Fibroblast of gingiva (primary cell): Measurements from ENCODE around the gene NHLRC2.
A peak's percentile ranks its signal among the peaks of the same experiment; 100 is the strongest.

Source experiments
- DNase-seq: peaks from one replicate; pipeline ENCODE4 v3.0.0-alpha.2; 2011; ENCODE audit warnings: low read depth

NHLRC2 gene

DNA sequence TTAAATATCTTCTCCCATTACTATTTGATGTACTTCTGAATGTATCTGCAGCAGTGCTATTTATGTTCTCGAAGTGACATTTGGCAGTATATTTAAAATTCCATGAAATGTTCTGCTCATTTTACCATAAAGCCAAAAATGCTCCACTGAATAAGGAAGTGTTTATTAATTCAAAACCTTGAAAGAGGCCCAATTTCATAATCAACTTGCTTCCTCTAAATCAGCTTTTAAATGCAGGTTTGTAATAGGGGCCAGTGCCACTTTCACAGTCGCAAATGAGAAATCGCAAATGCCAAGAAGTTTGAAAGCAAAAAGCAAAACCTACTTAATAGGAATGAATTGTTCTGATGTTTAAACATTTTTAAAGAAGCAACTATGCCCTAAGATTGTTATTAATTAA, 11.4 kb downstream of the NHLRC2 start:
- no peak for DNase-seq

DNA sequence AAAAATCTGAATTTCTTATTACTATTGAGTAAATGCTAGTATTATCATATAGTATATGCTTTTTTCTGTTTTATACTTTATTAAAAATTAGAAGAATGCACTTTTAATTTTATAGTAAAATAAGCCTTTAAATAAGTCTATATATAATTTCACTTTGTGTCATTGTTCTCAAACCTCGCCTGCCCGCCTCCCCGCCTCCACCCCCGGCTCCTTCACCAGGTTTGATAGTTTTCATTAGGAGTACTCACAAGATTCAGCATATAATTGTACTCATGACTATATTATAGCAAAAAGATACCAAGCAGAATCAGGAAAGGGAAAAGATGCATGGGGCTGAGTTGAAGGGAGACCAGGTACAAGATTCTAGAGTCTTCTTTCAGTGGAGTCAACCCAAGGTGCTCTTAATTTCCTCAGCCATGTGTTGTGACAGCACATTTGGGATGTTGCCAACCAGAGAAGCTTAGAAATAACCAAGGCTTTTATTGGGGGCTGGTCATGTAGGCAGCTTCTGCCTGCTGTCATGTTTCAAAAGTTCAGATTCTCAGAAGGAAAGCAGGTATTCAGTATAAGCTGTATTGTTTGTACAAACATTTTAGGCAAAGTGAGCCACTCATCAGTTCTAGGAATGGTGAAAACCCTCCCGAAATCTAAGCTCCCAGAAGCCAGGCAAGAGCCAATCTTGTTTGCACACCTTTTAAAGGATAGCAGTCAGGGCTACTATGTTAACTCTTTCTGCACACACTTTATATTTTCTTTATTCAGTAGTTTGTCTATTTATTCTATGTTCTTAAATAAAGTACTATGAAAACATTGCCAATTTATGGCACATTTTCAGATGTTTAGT, 12.3 kb downstream of the NHLRC2 start:
- DNase-seq, result no peak

DNA sequence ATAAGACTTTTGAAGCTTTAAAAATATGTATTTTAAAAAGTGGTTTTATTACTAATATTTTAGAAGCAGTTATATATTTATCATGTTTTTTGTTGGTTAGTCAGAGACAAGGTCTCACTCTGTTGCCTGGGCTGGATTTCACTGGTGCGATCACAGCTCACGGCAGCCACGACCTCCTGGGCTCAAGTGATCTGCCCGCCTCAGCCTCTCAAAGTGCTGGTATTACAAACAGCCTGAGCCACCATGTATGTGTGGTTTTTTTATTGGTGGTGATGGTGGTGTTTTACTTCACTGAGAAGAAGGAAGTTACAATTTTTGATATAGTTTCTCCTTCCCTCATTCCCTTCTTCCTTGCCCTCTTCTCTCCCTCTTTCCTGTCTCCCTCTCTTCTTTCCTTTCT, 13.4 kb downstream of the NHLRC2 start:
- no peak for DNase-seq

DNA sequence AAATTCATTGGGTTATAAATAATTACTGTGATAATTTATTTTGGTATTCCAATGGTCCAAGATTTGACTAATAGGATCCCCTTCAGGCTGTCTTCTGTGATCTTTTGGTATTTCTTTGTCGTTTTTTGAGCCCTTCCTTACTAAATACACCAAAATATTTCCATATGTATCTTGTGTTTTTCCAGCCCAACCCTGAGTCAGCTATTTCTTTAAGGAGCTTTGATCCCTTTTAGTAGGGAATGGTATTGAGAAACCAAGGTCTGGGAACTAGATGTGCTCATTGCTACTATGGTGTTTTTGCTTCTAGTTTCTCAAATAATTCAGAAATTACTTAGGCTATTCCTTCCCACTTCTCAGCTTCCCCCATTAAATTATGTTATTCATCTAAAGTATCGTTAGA, 15.3 kb downstream of the NHLRC2 start:
- DNase-seq, result peak; percentile 9

DNA sequence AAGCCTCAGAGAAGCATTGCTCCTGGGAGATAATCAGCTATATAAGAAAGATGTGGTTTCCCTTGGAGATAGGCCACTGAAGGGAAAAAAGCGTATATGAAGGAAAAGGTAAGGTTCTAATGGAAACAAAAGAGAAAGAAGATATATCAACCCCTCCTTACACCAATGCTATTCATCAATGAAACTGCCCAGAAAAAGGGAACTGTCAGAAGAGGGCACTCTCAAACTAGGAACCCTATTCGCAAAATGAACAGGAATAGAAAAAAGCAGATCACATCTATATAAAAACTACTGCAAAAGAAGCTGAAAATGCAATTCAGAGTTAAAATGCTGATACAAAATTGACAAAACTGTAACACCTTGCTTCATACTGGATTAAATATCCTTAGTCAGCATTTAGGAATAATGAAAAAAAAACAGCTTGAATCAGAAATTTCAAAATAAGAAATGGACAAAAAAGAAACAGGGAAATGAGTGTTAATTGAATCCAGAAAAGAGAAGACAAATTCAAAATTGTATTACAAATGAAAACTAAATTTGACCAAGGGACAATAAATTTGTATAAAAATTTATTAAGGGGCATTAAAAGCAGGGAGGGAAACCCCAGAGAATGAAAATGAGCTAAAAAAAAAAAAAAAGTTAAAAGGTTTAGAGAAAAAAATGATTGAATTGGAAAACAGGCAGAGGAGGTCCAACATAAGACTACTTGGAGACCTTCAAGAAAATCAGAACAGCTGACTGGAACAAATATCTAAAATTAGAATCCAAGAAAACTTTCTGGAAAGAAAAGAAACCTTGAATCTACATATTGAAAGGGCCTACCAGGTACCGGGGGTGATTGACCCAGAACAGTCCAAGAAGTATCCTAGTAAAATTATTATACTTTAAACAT, 17.9 kb downstream of the NHLRC2 start:
- DNase-seq, result no peak

DNA sequence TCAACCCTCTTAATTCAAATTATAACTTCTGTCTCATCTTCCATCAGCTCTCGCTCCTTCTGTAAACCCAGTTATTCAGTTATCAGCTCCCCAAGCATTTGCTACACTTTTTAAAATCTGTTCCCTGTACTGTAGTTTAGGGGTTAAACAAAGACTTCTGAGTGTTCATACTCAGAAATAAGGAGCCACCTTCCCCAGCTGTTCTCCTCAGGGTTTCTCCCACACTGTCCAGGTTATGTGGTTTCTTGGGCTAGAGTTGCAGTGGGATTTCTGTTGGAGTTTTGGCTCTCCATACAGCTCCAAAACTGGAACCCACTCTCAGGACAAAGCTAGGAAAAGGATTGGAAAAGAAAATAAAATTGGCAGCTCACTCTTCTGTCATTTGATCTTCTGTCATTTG, 20.8 kb downstream of the NHLRC2 start:
- no peak for DNase-seq

DNA sequence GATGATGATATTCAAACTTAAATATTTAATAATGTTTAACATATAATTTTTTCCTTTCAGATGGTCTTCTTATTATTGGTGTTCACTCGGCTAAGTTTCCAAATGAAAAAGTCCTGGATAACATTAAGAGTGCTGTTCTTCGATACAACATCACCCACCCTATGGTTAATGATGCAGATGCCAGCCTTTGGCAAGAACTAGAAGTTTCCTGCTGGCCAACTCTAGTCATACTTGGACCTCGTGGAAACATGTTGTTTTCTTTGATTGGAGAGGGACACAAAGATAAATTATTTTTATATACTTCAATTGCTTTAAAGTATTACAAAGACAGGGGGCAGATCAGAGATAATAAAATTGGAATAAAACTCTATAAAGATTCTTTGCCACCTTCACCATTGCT, 22.0 kb downstream of the NHLRC2 start:
- DNase-seq, result no peak

DNA sequence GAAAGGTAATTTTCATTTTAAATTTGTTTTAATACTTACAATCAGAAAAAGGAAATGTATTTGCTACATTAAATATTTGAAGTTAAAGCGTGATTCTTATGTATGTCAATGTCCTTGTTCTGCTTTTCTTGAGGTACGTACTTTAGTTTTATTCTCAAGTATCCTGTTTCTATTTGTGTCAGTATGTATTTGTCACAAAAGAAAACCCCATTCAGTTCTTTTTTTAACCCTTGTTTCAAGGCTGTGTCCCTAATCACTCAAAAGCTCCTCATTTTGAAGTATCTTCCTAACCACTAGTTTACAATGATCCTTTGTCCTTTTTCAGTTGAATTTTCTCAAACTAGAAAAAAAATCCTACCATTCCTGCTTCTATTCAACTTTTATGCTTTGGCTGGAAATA, 25.2 kb downstream of the NHLRC2 start:
- DNase-seq, result no peak

DNA sequence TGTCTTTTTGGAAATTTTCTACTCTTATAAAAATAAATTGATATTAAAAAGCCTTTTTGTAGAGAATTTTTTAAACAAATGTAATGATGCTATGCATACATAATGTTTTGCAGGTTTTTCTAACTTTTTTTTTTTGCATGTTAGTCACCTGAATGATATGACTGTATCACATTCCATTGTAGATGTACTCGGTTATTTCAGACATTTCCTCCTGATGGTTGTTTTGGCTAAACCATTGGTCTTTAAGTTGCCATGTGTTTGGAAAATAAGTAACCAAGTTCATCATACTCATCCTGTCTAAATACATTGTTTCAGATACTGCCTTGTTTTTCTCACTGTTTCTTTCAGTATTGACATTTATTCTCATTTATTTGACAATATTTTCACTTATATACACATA, 25.8 kb downstream of the NHLRC2 start:
- DNase-seq, result no peak

DNA sequence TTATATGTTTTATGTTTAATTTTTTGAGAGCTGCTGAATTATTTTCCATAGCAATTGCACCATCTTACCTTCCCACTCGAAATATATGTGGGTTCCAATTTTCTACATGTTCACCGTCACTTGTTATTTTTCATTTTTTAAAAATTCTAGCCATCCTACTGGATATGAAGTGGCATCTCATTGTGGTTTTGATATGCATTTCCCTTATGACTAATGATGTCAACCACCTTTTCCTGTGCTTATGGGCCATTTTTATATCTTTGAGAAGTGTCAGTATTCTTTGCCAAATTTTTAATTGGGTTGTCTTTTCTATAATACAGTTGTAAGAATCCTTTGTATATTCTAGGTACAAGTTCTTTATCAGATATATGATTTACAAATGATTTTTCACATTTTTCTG, 27.8 kb downstream of the NHLRC2 start:
- DNase-seq, result no peak

DNA sequence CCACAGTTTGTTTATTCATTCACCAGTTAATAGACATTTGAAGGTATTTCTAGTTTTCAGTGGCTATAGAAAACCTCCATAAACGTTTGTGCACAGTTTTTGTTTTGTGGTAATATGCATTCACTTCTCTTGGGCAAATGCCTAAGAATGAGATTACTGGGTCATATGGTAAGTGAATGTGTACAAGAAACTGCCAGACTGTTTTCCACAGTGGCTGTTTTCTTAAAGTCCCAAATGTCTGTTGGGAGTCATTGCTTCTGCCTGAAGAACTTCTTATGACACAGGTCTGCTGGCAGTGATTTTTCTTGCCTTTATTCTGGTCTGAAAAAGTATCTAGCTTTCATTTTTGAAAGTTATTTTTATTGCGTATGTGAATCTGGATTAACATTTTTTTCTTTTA, 35.5 kb downstream of the NHLRC2 start:
- no peak for DNase-seq

DNA sequence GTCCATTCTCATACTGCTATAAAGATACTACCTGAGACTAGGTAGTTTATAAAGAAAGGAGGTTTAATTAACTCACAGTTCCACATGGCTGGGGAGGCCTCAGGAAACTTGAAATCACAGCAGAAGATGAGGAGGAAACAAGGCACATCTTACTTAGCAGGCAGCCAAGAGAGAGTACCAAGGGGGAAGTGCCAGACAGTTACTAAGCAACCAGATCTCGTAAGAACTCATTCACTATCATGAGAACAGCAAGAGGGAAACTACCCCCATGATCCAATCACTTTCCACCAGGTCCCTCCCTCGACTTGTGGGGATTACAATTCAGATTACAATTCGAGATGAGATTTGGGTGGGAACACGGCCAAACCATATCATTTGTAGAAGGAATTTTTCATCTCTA, 36.3 kb downstream of the NHLRC2 start:
- peak; percentile 4 for DNase-seq

DNA sequence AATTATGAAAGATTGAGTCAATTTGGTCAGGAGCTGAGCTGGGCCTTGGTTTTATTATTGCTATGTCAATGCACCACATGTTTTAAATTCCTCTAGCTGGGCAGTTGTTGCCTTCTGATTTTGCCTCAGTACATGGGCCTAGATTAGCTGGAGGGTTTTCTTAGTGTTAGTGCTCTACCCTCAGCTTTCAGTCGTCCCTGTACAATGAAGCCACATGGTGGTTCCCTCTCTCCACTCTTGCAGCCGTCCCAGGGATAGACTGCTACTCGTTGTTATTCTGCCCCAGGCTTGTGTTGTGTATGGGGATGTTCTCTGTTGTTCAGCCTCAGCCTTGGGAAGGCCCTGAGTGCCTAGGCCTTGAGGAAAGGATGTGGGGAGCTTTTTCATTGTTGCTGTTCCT, 37.0 kb downstream of the NHLRC2 start:
- peak; percentile 4 for DNase-seq

DNA sequence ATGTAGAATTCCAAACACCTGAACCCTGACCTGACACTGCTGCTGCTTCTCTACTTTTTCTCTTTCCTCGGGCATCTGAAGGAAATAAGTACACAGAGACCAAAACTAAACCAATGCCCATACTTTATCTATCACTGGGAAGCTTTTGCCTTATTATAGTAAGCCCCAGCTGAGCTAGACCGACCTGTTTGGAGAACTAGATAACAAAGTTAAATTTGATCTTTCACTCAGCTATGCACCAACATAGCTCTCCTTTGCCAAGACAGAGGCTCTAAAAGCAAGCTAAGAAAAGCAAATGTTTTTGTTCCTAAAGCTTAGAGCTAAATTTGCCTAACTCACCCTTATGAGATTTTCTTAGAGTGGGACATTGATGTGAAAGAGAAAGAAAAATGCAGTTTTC, 39.1 kb downstream of the NHLRC2 start:
- DNase-seq, result no peak

DNA sequence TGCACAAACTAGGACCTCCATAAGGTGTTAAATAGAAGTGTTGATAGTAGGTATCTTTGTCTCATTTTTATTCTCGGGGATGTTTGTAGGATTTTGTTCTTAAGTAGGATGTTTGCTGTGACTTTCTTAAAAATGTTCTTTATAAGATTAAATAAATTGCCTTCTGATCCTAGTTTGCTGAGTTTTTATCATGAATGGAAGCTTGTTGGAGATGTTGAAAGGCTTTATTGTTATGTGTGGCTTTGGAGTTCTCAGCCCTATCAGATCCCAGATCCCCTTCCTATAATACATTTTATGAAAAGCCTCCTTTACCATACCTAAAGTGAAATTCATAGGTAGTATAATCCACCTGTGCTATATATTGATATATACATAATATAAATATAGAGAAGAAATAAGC, 40.1 kb downstream of the NHLRC2 start:
- DNase-seq, result no peak

DNA sequence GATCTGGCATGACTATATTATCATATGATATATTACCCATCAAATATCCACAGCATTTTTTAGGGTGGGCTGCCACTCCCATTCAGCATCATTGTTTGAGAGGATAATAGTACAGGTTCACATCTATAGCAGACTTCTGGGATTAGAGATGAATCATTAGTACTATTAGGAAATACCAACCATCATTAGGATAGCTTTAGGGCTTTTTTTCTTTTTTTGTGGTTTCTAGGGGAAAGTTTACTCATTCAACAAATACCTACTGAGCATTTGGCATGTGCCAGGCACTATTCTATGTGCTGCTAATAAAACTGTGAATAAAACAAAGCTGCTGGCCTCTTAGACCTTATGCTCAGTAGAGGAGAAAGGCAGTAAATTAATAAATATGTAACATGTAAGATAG, 40.6 kb downstream of the NHLRC2 start:
- DNase-seq, result peak; percentile 57

DNA sequence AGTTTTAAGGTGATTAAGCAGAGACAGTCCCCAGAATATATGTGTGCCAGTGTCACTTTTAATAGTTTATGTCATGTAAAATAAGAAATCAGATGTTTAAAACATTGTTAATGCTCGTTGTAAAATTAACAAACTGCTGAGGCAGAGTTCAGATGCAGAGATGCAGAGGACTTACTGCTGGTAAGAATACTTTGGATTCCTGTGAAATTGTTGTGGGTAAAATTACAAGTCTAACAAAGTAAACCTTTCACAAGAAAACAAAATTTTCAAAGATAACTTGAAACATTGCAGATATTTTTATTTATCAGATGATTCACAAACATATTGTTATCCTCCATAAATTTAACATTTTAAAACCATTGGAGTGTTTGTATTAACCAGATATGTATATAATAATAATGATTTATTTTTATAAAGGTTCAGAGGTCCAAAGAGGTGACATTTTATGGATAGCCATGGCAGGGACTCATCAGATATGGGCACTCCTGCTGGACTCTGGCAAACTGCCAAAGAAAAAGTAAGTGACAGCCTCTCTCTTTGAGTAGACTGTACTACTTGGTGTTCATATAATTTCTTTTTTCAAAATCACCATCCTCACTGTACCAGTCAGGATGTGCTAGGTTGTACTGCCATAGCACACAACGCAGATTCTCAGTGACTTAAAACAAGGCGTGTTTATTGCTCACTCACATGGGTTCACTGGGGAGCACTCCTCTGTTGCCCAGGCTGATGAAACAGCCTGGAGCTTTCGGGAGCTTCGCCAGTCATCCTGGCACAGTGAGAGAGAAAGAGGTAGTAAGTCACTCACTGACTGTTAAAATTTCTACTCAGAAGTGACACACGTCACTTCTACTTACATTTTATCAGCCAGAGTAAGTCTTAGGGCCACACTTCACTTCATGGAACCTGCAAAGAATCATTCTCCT, 43.5 kb downstream of the NHLRC2 start:
- DNase-seq, result no peak

DNA sequence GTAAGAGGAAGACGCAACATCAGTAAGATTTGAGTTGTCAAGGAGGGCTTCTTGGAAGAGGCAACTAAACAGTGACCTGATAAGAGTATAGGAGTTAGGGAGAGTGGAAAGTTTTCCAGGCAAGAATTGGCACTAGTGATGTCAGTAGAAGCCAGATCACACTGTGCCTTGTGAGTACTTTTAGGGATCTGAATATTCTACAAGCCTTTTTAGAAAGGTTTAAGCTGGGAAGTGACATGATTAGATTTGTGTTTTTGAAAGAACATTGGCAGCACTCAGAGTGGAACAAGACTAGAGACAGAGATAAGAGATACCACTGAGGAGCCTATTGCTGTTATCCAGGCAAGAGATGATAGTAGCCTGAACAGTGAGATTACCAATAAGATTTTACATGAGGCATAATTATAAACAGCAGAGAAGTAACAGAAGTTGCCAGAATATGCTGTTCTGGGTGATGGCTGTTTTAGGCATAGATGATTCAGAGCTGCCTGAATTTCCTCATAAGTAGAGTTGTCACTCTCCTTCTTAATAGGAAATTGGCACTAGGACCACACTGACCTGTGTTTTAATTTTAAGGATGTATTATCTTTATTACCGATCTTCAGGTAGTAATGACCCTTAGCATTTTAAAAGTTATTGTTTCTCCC, 45.6 kb downstream of the NHLRC2 start:
- DNase-seq, result peak; percentile 27

DNA sequence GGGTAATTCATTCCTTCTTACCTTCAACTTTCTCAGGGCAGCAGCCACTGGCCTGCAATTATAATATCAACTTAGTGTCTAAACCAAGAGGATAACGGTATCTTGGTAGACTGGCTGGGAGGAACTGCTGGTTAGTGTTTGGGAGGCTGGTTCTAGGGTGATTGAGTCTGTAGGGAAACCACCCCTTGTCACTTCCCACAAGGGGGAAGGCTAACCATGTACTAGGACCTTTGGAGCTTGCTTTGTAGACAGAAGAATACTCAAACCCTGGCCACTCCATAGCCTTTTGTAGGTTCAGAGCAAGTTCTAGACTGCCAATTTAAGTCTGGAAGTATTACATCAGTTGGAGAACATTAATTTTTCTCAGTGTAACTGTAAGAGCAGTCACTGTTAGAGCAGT, 51.3 kb downstream of the NHLRC2 start:
- no peak for DNase-seq

DNA sequence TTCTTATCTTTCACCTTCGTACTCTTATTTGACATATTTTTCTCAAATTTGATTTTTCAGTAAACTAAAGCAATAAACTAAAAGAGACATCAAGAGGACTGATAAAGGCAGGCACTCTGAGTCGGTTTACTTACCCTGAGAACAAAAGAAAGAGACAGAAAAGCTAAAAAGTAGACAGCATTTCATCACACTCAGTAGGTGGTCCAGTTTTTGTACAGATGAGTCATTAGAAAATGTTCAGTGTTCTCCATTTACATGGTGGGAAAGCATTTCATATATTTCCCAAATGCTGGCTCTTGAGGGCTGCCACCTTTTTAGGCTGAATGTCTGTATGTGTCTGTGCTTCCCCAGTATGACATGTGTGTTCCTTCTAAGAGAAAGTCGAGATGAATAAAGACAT, 52.7 kb downstream of the NHLRC2 start:
- DNase-seq, result peak; percentile 7

DNA sequence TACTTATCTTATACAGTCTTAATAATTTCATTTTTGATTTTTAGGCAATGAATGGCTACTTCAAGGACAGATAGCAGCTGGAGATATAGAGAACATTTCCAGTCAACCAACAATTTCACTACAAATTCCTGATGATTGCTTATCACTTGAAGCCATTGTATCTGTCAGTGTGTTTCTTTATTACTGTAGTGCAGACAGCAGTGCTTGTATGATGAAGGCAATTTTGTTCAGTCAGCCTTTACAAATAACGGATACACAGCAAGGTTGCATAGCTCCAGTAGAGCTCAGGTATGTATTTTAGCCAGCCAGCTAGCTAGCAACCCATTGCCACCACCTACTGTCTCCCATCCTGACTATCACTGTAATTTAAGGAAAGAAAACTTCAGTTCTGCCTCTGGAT, 53.8 kb downstream of the NHLRC2 start:
- DNase-seq, result no peak

DNA sequence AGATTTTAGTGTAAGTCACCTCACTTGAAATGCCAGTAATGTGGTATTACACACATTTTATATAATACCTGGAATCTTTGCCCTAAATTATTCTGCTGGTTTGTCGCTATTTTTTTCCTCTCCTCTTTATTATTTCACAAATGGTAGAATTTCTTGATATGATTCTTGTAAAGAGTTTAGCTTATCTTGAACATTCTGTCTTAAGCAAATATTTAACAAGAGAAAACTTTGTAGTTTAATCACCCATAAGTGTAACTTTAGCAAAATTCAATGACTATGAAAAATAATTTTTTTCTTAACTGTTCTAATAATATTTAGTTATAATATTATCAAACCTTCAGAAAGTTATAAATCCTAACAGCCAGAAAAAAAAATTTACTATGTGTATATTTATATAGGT, 56.7 kb downstream of the NHLRC2 start:
- DNase-seq, result no peak
